Hepatocyte (in vitro differentiated cells): Measurements from ENCODE around the gene CAPN12. TPM values are rescaled to one million over a fixed set of nuclear protein-coding genes. Genes with fewer than 3 reads are reported as not detected.

Experiments used
- DNase-seq: peaks from one replicate; pipeline ENCODE4 v3.0.0-alpha.2; 2016; ENCODE audit warnings: low spot score
- H2AFZ ChIP-seq: fragments of 200-600 bp; sonication (generic); 2 replicates; pipeline ENCODE4 v1.6.0; 2016; ENCODE audit warnings: antibody characterized with exemption, mild to moderate bottlenecking
- H3K27ac ChIP-seq: fragments of 200-600 bp; sonication (generic); 2 replicates; pipeline ENCODE4 v1.5.1; 2016; ENCODE audit warnings: mild to moderate bottlenecking
- H3K27me3 ChIP-seq: fragments of 200-600 bp; sonication (generic); 2 replicates; pipeline ENCODE4 v1.6.1; 2016
- H3K36me3 ChIP-seq: fragments of 200-600 bp; sonication (generic); replicated peaks from 2 replicates; pipeline ENCODE4 v1.5.1; 2016; ENCODE audit warnings: low read depth; ENCODE audit not compliant: insufficient read depth
- H3K4me1 ChIP-seq: fragments of 200-600 bp; sonication (generic); 2 replicates; pipeline ENCODE4 v1.5.1; 2016; ENCODE audit warnings: mild to moderate bottlenecking, moderate library complexity; ENCODE audit not compliant: insufficient read depth
- H3K4me2 ChIP-seq: fragments of 200-600 bp; sonication (generic); 2 replicates; pipeline ENCODE4 v1.6.0; 2016
- H3K4me3 ChIP-seq: fragments of 200-600 bp; sonication (generic); 2 replicates; pipeline ENCODE4 v1.5.1; 2016; ENCODE audit warnings: mild to moderate bottlenecking
- H3K79me2 ChIP-seq: fragments of 200-600 bp; sonication (generic); 2 replicates; pipeline ENCODE4 v1.6.0; 2017; ENCODE audit warnings: mild to moderate bottlenecking
- H3K9me2 ChIP-seq: fragments of 200-600 bp; sonication (generic); replicated peaks from 2 replicates; pipeline ENCODE4 v1.6.0; 2017; ENCODE audit warnings: mild to moderate bottlenecking; ENCODE audit not compliant: insufficient read depth
- H3K9me3 ChIP-seq: fragments of 200-600 bp; sonication (generic); 2 replicates; pipeline ENCODE4 v1.5.1; 2016; ENCODE audit warnings: low read depth, mild to moderate bottlenecking
- H4K20me1 ChIP-seq: fragments of 200-600 bp; sonication (generic); 2 replicates; pipeline ENCODE4 v1.6.0; 2016; ENCODE audit warnings: mild to moderate bottlenecking; ENCODE audit not compliant: insufficient read depth, poor library complexity, severe bottlenecking
- EZH2 ChIP-seq: fragments of 200-600 bp; sonication (generic); IDR thresholded peaks from 2 replicates; pipeline ENCODE4 v1.6.1; 2016; ENCODE audit warnings: antibody characterized with exemption, mild to moderate bottlenecking, borderline replicate concordance
- EZH2phosphoT487 ChIP-seq: fragments of 200-600 bp; sonication (generic); IDR thresholded peaks from one replicate; pipeline ENCODE4 v1.6.1; 2018; ENCODE audit warnings: antibody characterized with exemption, mild to moderate bottlenecking, low read depth, moderate library complexity; ENCODE audit not compliant: unreplicated experiment, severe bottlenecking
- WGBS: methylation state at CpG from one replicate; pipeline ENCODE4 v1.1.6; 2016; ENCODE audit warnings: low lambda C conversion rate; ENCODE audit errors: missing lambda C conversion rate; 5-methylcytosine and 5-hydroxymethylcytosine counted together
- polyA plus RNA-seq: library from polyadenylated mRNA; unstranded; fragments of >200 nt; fragmentation: Nextera tagmentation; extraction: Ambion mirVana; gene quantifications from 2 replicates; pipeline ENCODE4 v1.2.1, GENCODE V29; 2016
- total RNA-seq: library from RNA; depleted of rRNA; stranded (reverse); fragments of >200 nt; gene quantifications from 2 replicates; pipeline ENCODE4 v1.2.3, GENCODE V29; 2014
- TF ChIP-seq, protein P1 (sequence below): fragments of 200-600 bp; sonication (generic); IDR thresholded peaks from 2 replicates; pipeline ENCODE4 v1.5.1; 2016; ENCODE audit warnings: antibody characterized with exemption, mild to moderate bottlenecking; ENCODE audit not compliant: poor library complexity

Gene CAPN12
- total and polyA plus RNA-seq, 2 experiments from 2014 or later, result 24.3 to 26.6 TPM

DNA sequence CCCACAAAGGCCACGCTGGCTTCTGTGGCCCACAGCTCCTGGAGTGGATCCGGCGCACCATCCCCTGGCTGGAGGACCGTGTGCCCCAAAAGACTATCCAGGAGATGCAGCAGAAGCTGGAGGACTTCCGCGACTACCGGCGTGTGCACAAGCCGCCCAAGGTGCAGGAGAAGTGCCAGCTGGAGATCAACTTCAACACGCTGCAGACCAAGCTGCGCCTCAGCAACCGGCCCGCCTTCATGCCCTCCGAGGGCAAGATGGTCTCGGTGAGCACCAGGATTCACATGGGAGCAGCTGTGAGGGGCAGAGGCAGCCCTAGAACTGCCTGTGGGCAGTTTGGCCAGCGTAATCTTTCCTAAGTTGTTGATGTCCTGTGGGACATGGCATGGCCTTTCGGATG is 27.2 kb downstream of the CAPN12 start:
- H3K9me3 ChIP-seq, result no peaks in the 10 kb centered on the region
- H2AFZ ChIP-seq, result no peak overlapping the region
- TF ChIP-seq, protein P1, sequence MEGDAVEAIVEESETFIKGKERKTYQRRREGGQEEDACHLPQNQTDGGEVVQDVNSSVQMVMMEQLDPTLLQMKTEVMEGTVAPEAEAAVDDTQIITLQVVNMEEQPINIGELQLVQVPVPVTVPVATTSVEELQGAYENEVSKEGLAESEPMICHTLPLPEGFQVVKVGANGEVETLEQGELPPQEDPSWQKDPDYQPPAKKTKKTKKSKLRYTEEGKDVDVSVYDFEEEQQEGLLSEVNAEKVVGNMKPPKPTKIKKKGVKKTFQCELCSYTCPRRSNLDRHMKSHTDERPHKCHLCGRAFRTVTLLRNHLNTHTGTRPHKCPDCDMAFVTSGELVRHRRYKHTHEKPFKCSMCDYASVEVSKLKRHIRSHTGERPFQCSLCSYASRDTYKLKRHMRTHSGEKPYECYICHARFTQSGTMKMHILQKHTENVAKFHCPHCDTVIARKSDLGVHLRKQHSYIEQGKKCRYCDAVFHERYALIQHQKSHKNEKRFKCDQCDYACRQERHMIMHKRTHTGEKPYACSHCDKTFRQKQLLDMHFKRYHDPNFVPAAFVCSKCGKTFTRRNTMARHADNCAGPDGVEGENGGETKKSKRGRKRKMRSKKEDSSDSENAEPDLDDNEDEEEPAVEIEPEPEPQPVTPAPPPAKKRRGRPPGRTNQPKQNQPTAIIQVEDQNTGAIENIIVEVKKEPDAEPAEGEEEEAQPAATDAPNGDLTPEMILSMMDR, result no peak
- TF ChIP-seq EZH2phosphoT487 (no peak), EZH2 (no peak)
- H3K27ac ChIP-seq, result no peak overlapping the region
- peaks cover 5% of the 10 kb centered on the region for H3K79me2 ChIP-seq
- H3K27me3 ChIP-seq, result no peaks in the 10 kb centered on the region
- H3K4me3 ChIP-seq, result no peak overlapping the region
- peaks cover 4% of the 10 kb centered on the region for H3K36me3 ChIP-seq
- no peaks in the 10 kb centered on the region for H3K9me2 ChIP-seq
- no peak overlapping the region for H3K4me2 ChIP-seq
- no peak for DNase-seq
- H4K20me1 ChIP-seq, result no peaks in the 10 kb centered on the region
- H3K4me1 ChIP-seq, result peaks cover 14% of the 10 kb centered on the region
- 97% methylated on average over 17 of the region's 17 CpGs for WGBS

GRCh38 chr19:38715555-38715954 is 28.7 kb downstream of the CAPN12 start:
- TF ChIP-seq, protein P1, result no peak
- TF ChIP-seq EZH2phosphoT487, result no peak
- TF ChIP-seq EZH2, result no peak
- Histone ChIP-seq H3K4me1 (peaks cover 14% of the 10 kb centered on the region), H3K4me3 (no peak overlapping the region), H2AFZ (no peak overlapping the region), H3K9me3 (no peaks in the 10 kb centered on the region), H3K27ac (no peak overlapping the region), H3K4me2 (no peak overlapping the region), H3K79me2 (peaks cover 5% of the 10 kb centered on the region), H3K36me3 (peaks cover 4% of the 10 kb centered on the region), H3K27me3 (no peaks in the 10 kb centered on the region), H3K9me2 (no peaks in the 10 kb centered on the region), H4K20me1 (no peaks in the 10 kb centered on the region)
- DNase-seq, result no peak
- 98% methylated on average over 3 of the region's 3 CpGs for WGBS

DNA sequence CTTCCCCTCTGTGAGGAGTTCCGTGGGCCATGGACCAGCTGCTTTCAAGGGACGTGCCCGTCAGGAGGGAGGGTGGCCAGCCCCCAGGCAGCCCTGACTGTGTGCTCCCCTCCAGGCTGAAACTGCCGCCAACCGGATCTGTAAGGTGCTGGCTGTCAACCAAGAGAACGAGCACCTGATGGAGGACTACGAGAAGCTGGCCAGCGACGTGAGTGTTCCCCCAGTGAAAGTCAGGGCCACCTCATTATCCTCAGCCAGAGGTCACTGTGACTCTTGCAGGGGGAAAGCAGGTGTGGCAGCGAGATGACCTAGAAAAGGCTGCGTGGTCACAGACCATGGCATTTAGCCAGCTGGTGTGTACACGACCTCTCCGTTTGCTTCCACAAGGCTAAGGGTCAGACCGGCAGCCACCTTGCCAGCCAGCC is 29.9 kb downstream of the CAPN12 start:
- Histone ChIP-seq H4K20me1 (no peaks in the 10 kb centered on the region), H3K36me3 (peaks cover 4% of the 10 kb centered on the region), H3K9me2 (no peaks in the 10 kb centered on the region), H3K4me3 (no peak overlapping the region), H3K79me2 (peaks cover 7% of the 10 kb centered on the region), H3K27me3 (no peaks in the 10 kb centered on the region), H3K4me2 (no peak overlapping the region), H2AFZ (no peak overlapping the region), H3K4me1 (peaks cover 7% of the 10 kb centered on the region), H3K27ac (no peak overlapping the region), H3K9me3 (no peaks in the 10 kb centered on the region)
- WGBS, result 88% methylated on average over 14 of the region's 14 CpGs
- TF ChIP-seq EZH2, result no peak
- TF ChIP-seq, protein P1, result no peak
- DNase-seq, result no peak

GRCh38 chr19:38713865-38714264 is 30.4 kb downstream of the CAPN12 start:
- Histone ChIP-seq H4K20me1 (no peaks in the 10 kb centered on the region), H3K9me3 (no peaks in the 10 kb centered on the region), H3K36me3 (peaks cover 4% of the 10 kb centered on the region), H3K4me3 (no peak overlapping the region), H2AFZ (no peak overlapping the region), H3K79me2 (peaks cover 12% of the 10 kb centered on the region), H3K27ac (no peak overlapping the region), H3K4me1 (peaks cover 2% of the 10 kb centered on the region), H3K27me3 (no peaks in the 10 kb centered on the region), H3K9me2 (no peaks in the 10 kb centered on the region), H3K4me2 (no peak overlapping the region)
- TF ChIP-seq EZH2, result no peak
- 88% methylated on average over 14 of the region's 14 CpGs for WGBS
- no peak for DNase-seq
